Osteocyte (in vitro differentiated cells): Measurements from ENCODE around the gene MANF. TPM values are rescaled to one million over a fixed set of nuclear protein-coding genes. Genes with fewer than 3 reads are reported as not detected.

ENCODE experiments used
- DNase-seq: peaks from one replicate; pipeline ENCODE4 v3.0.0; 2021; ENCODE audit warnings: mixed read lengths; ENCODE audit not compliant: unreplicated experiment; ENCODE audit errors: extremely low spot score
- H3K27ac Mint-ChIP-seq: one replicate; pipeline ENCODE4 v1.8.0; 2021; ENCODE audit warnings: mild to moderate bottlenecking, mixed read lengths; ENCODE audit not compliant: unreplicated experiment
- H3K27me3 Mint-ChIP-seq: one replicate; pipeline ENCODE4 v1.8.0; 2021; ENCODE audit warnings: mixed read lengths; ENCODE audit not compliant: unreplicated experiment
- H3K36me3 Mint-ChIP-seq: one replicate; pipeline ENCODE4 v1.8.0; 2021; ENCODE audit warnings: mixed read lengths; ENCODE audit not compliant: unreplicated experiment
- H3K4me1 Mint-ChIP-seq: one replicate; pipeline ENCODE4 v1.8.0; 2021; ENCODE audit warnings: mixed read lengths; ENCODE audit not compliant: unreplicated experiment
- H3K4me3 Mint-ChIP-seq: one replicate; pipeline ENCODE4 v1.8.0; 2021; ENCODE audit warnings: mild to moderate bottlenecking, moderate library complexity, mixed read lengths; ENCODE audit not compliant: unreplicated experiment
- H3K9me3 Mint-ChIP-seq: one replicate; pipeline ENCODE4 v1.8.0; 2021; ENCODE audit warnings: mixed read lengths; ENCODE audit not compliant: unreplicated experiment
- CTCF ChIP-seq: fragments of 200-600 bp; sonication (generic); IDR thresholded peaks from 2 replicates; pipeline ENCODE4 v1.5.0; 2021; ENCODE audit warnings: antibody characterized with exemption, mild to moderate bottlenecking, moderate library complexity
- total RNA-seq: library from RNA; stranded (reverse); gene quantifications from 2 replicates; pipeline ENCODE4 v1.2.1, GENCODE V29; 2021

Gene MANF
- total RNA-seq, 1 donor from 2014 or later, result 94.8 TPM

- Mint-ChIP-seq H3K36me3 (peaks cover 17% of the 10 kb centered on the region), H3K27ac (no peak overlapping the region), H3K4me3 (no peak overlapping the region), H3K4me1 (peaks cover 20% of the 10 kb centered on the region), H3K9me3 (no peaks in the 10 kb centered on the region), H3K27me3 (no peaks in the 10 kb centered on the region)
- TF ChIP-seq CTCF, result no peak
- DNase-seq, result no peak
Observed at GRCh38 chr3:51434110-51434509, 49.0 kb downstream of the MANF start.

GRCh38 chr3:51434746-51435327, 49.7 kb downstream of the MANF start:
- no peak overlapping the region for H3K4me3 Mint-ChIP-seq
- DNase-seq, result no peak
- H3K27ac Mint-ChIP-seq, result no peak overlapping the region
- peaks cover 20% of the 10 kb centered on the region for H3K4me1 Mint-ChIP-seq
- peaks cover 15% of the 10 kb centered on the region for H3K36me3 Mint-ChIP-seq
- H3K27me3 Mint-ChIP-seq, result no peaks in the 10 kb centered on the region
- no peaks in the 10 kb centered on the region for H3K9me3 Mint-ChIP-seq
- peak; percentile 58 for TF ChIP-seq CTCF

- no peak for TF ChIP-seq CTCF
- no peak for DNase-seq
- H3K27me3 Mint-ChIP-seq, result no peaks in the 10 kb centered on the region
Observed at GRCh38 chr3:51436998-51437639, 52.0 kb downstream of the MANF start.

More at GRCh38 chr3:51436998-51437639, 52.0 kb downstream of the MANF start:
- Mint-ChIP-seq H3K36me3 (peaks cover 24% of the 10 kb centered on the region), H3K9me3 (no peaks in the 10 kb centered on the region), H3K4me1 (peaks cover 18% of the 10 kb centered on the region), H3K27ac (no peak overlapping the region), H3K4me3 (no peak overlapping the region)

Other genes starting within 250 kb of the MANF start
- 50.3 and 53.7 TPM in 2 replicates for gene RBM15B, start 6.0 kb downstream of the MANF start, total RNA-seq
- gene DCAF1, start 114.7 kb downstream of the MANF start, total RNA-seq, result 16.8 and 17.5 TPM in 2 replicates
- 27.3 and 28.3 TPM in 2 replicates for gene RAD54L2, start 153.4 kb downstream of the MANF start, total RNA-seq